Measurements from ENCODE around the gene PLA2G4F.

PLA2G4F gene

GRCh38 chr15:42158941-42159340, 2.5 kb upstream of the PLA2G4F start:
- TF ChIP-seq CTCF (IDR thresholded peaks at IDR 0.05), result no peak
- no peak for DNase-seq (ENCODE audit: low spot score)
- H3K27ac ChIP-seq, result no peak overlapping the region
- H3K4me3 ChIP-seq, result no peak overlapping the region

GRCh38 chr15:42157981-42158765, 1.7 kb upstream of the PLA2G4F start:
- TF ChIP-seq CTCF (IDR thresholded peaks at IDR 0.05), result no peak
- no peak for DNase-seq (ENCODE audit: low spot score)
- no peak overlapping the region for H3K4me3 ChIP-seq
- H3K27ac ChIP-seq, result no peak overlapping the region

- no peak for DNase-seq (ENCODE audit: low spot score)
- Histone ChIP-seq H3K4me3 (no peak overlapping the region), H3K27ac (no peak overlapping the region)
- TF ChIP-seq CTCF (IDR thresholded peaks at IDR 0.05), result no peak
These were observed 945 bp upstream of the PLA2G4F start for GRCh38 chr15:42157381-42157780.

DNA sequence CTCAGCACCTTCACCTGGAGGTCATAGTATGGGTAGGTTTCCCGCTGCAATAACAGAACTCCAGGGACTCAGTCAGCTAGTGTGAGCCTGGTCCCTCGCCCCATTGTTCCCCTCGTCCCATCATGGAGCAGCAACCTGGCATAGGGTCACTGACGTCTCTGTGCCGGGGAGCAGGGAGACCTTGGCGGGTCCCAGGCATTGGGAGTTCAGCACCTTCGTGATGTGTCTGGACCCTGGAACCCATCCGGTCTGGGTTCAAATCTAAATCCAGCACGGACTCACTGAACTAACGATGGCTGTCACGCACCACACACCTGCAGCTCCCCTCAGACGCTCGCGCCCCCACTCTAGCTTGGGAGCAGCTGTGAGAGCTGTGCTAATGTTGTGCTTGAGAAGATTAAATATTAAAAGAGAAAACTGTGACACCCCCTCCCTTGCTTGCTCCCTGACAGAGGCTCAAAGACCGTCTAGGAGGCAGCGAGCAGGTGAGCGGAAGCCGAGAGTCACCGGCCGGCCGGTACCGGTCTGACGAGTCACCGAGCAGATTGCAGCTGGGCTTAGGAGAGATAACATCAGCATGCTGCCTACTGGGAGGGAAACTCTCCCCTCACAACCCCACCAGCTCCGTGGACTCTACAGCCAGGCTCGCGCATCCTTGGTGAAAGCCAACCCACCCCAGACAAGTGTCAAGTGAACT, 742 bp downstream of the PLA2G4F start:
- no peak for TF ChIP-seq CTCF (IDR thresholded peaks at IDR 0.05)
- Histone ChIP-seq H3K27ac (no peak overlapping the region), H3K4me3 (no peak overlapping the region)
- DNase-seq (ENCODE audit: low spot score), result no peak

- Histone ChIP-seq H3K27ac (no peak overlapping the region), H3K4me3 (no peak overlapping the region)
- DNase-seq (ENCODE audit: low spot score), result no peak
- no peak for TF ChIP-seq CTCF (IDR thresholded peaks at IDR 0.05)
These were observed 1.5 kb downstream of the PLA2G4F start for GRCh38 chr15:42154956-42155355.

DNA sequence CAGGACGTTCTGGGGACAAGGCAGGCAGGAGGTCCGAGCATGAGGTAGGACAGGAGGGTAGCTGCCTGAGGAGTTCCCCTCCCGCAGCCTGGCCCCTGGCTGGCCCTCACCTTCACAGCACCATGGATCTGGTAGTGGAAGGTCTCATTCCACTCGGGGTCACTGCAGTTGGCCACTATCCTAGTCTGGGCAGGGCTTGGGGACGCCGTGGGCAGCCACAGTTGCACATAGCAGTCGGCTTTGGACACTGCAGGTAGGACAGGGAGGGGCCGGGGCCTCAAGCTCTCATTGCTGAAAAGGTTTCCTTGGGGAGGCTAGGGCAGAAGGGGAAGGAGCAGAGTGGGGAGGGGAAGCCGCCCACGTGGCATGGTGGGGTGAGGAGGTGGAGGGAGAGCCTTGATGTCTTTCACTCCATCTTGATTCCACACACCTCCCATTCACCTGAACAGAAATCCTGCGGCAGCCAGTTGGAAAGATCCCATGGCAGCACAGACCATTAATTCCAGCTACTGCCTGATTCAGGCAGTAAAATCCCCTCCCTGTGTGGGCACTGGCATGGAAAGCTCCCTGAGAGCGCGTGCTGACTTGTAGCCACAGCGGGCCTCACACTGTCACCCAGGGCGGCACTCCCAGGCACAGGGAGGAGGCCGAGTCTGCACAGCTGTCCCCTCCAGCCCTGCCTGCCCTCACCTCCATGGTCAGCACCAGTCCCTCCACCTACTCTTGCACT, 2.1 kb downstream of the PLA2G4F start:
- H3K4me3 ChIP-seq, result no peak overlapping the region
- no peak for DNase-seq (ENCODE audit: low spot score)
- no peak overlapping the region for H3K27ac ChIP-seq
- TF ChIP-seq CTCF (IDR thresholded peaks at IDR 0.05), result no peak
